Stimulated activated CD4-positive, alpha-beta T cell treated with anti-CD3 and anti-CD28 coated beads, Interleukin-12 subunit alpha, Interleukin-12 subunit beta, amount 100 ng/mL, for 48 hours (primary cell): ENCODE results near the gene POU4F3.

Experiments
- DNase-seq, 3 donors: peaks; one replicate each; pipeline ENCODE4 v3.0.0-alpha.2; 2020; ENCODE audit warnings: low read depth in 2 of 3, low spot score in 1 of 3

Gene POU4F3

GRCh38 chr5:146339715-146340259 is 1.1 kb downstream of the POU4F3 start:
- DNase-seq: no peak

DNA sequence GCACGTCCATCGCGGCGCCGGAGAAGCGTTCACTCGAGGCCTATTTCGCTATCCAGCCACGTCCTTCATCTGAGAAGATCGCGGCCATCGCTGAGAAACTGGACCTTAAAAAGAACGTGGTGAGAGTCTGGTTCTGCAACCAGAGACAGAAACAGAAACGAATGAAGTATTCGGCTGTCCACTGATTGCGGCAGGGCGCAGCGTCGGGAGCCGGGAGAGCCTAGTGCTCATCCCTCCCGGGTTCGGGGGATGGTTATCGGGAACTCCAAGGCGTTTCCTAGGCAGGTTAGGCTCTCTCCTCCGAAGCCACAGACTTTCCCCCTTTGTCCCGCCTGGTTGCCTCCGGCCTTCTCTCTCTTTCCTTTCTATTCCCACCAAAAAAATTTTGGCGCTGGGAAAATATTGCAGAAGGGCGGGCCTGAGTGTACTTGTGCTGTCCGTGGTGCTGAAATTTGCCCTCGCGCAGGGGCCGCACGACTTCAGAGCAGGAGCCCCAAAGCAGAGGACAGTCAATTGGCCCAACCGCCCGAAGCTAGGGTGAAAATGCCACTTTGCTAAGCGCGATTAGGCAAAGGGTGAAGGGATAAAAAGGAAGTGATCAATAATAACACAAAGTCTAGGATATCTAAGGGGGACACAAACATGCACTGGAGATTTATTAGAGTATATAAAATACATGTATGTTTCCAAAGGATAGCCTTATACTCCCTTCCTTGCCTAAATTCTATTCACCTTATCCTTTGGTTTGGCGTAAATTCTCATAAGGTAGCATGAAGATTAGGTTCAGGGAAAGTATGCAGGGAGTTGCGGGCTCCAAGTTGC is 1.8 kb downstream of the POU4F3 start:
- peak; percentile 14 to 28 (median 14) for DNase-seq

GRCh38 chr5:146341854-146342253 is 3.2 kb downstream of the POU4F3 start:
- DNase-seq: no peak

DNA sequence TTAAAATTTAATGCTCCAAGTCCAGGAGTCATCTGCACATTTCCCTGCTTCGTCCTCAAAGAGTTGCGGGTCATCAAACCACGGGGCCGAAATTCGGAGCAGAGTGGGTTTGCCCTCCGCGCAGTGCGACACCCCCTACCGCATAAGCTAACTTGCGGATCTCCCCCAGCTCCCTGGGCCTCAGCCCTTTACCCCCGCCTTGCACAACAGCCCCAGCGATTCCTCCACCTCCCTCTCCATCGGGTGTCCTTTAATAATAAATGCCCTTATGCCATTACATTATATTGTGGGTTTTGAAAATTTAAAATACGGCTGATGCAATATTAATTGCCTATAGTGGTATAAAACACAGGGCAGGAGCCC is 3.9 kb downstream of the POU4F3 start:
- DNase-seq: no peak

- no peak for DNase-seq
Observed at GRCh38 chr5:146342882-146343865, 4.5 kb downstream of the POU4F3 start.

DNA sequence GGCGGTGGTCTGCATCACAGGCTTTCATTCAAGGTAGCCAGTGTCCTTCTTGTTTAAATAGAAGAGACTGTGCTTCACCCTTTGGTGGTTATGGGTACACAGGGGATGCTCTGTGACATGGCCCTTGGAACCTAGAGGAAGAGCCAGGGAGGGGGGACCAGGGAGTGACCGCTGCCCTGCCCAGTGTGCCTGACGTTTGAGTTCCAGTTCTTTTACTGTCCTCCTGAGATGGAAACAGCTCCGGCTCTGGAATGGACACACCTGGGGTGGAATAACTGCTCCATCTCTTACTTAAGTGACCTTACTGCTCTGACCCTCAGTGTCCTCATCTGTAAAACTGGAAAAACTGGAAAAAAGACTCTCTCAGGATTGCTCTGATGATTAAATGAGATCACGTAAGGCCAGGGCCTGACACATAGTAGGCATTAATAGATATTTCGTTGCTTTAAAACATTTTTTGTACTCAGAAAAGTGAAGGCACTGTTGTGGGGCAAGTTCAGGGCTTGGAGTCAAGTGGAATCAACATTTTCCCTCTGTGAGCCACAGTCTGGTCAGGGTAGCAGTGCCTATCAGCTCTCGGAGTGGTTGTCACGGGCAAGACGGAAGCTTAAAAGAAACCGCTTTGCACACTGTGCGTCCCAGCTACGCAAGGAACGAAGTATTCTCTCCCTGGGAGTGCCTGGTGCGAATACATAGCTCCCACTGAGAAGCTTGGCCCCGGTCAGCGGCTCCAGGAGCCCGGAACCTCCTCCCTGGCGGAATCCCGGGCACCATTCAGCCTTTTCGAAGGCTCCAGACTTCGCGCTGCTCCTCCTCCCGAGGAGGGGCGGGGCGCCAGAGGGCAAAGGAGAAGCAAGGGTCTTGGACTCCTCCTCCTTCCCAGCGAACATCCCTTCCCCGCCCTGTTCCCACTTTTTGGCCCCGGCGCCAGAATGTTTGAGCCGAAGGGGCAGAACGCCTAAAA is 5.8 kb downstream of the POU4F3 start:
- DNase-seq: no peak

DNA sequence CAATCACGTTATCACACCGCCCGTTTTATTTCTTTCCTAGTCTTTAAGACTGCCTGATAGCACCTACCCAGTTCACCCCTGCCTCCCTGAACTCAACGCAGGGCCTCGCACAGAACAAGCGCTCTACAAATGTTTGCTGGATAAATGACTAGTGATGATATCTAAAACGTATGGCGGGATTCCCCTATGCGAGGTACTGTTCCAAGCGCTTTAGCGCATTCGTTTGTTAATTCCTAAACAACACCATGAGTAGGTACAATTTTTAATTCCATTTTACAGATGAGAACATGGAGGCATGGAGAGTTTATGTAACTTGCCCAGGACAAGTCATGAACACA is 6.6 kb downstream of the POU4F3 start:
- no peak for DNase-seq

- DNase-seq: no peak
Observed at GRCh38 chr5:146345578-146346366, 7.1 kb downstream of the POU4F3 start.

GRCh38 chr5:146357126-146357525 is 18.5 kb downstream of the POU4F3 start:
- DNase-seq: no peak

DNA sequence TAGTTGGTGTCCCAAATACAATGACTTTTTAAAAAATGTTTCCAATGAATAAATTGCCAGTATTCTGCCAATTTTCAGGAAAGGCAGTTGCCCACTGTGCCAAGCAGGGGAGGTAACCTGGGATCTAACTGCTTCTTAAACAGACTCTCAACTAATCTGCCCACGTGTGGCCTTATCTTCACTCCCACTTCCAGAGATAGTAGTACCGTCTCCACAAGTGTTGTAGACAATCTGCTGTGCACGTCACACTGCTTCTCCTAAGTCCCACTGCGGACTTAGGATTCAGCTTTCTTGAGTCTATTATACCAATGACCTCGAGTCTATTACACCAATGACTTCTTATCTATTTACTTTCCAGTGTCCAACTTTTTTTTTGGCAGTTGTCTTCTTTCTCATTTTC is 21.2 kb downstream of the POU4F3 start:
- DNase-seq: no peak

GRCh38 chr5:146363161-146363874 is 24.7 kb downstream of the POU4F3 start:
- DNase-seq: no peak

GRCh38 chr5:146365618-146366017 is 27.0 kb downstream of the POU4F3 start:
- DNase-seq: no peak

DNA sequence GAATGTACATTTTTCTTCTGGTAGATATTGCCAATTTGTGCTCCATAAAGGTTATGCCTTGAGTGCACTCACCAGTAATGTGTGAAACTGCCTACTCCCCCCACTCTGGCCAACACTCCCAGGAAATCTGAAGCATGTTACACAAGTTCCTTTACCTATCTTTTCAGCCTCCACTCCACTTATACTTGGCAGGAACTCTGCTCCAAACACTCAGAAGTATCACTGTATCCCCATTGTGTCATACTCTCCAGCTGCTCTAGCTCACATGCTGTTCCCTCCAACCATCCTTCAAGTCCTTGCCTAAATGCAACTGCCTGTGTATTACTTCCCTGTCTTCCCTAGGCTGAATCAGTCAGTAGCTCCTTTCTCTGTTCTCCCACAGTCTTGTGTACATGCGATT is 28.3 kb downstream of the POU4F3 start:
- DNase-seq: no peak

DNA sequence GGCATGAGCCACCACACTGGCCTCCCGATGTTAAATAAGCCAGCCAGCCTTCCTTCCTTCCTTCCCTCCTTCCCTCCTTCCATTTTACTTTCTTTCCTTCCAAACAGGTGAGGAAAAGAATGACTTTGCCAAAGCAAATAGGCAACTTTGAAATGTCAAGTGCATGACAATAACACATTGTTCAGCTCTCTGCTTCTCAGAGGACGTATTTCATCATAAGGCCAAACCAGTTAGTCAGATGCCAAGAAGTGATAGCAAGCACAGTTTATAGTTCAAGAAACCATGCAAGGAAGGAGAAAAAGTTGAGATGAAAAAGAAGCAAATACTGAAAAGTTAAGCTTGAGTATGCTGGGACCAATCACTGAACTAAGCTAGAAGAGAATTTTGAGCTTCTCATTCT is 29.5 kb downstream of the POU4F3 start:
- DNase-seq: no peak

- DNase-seq: no peak
Observed at GRCh38 chr5:146369691-146370090, 31.1 kb downstream of the POU4F3 start.

GRCh38 chr5:146376821-146377220 is 38.2 kb downstream of the POU4F3 start:
- DNase-seq: no peak

- DNase-seq: no peak
Observed at GRCh38 chr5:146378986-146379385, 40.3 kb downstream of the POU4F3 start.

- no peak for DNase-seq
Observed at GRCh38 chr5:146380714-146381113, 42.1 kb downstream of the POU4F3 start.

DNA sequence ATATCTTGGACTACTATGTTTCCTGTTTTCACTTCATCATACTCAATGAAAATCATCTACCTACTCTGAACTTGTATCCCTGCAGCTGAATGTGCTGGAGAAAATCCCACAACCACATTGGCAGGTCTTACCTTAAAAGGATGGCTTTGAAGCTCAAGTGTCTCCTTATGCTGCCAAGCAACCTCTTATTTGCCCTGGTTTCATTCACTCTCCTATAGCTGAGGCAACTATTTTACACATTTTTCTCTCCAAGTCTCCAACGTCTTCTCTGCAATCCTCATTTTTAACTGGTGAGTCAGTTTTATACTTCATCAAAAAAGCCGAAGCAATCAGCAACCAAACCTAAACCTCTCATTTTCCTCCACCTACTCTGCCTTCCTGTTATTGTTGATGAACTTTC is 49.7 kb downstream of the POU4F3 start:
- DNase-seq: no peak
